HG02678 (cell line): ENCODE data around the gene AFF4.
"Not testable (repeated sequence)": the region's sequence is repeated elsewhere in the genome, so short reads cannot be mapped to it uniquely, and the experiment has no call there.

Experiments
- ATAC-seq: cut with Tn5 transposase; IDR thresholded peaks from one replicate; pipeline ENCODE4 v1.9.1; 2021; ENCODE audit warnings: mild to moderate bottlenecking, moderate library complexity; ENCODE audit not compliant: unreplicated experiment

AFF4 gene

DNA sequence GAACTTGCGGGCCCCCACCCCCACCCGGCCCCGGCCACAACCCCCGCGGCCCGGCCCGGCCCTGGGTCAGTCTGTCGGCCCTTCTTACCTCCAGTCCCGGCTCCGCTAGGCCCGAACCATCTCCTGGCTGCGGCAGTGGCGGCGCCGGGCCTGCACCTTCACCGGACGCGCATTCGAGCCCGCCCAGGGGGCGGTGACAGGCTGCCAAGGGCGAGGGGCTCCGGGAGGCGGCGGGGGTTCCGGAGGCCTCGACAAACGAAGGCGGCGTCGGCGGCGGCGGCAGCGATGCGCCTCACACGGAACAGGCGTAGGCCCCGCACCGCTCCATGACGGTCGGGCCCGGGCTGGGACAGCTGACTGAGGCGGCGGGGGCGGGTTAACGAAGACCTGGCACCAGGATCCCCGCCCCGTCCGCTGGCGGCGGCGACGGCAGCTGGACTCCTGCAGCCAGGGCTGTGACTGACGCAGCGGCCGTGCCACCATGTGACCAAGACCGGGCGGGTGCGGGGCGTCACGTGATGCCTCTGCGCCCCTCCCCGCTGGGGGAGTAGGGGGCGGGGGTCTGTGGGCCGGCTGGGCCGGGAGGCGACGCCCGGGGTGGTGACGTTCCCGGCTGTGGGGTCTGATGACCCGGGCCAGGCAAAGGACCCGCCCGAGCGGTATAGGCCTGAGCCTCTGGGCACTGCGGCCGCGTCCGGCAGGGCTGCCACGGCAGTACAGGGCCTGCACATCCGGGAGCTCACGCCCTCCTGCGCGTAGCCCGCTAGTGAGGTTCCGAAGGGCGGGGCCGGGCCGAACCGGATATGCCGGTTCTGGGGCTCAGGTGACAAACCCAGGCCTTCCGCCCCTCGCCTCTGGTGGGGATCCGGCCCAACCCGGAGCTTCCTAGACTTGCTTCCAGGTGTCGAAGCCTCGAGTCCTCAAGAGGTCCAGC lies at the start of gene AFF4:
AFF4 (minus strand) TSS at position 464 of the 934 bp plus-strand sequence. CDS start 26,445 bp downstream, outside the sequence.
- peak; percentile 93 for ATAC-seq

DNA sequence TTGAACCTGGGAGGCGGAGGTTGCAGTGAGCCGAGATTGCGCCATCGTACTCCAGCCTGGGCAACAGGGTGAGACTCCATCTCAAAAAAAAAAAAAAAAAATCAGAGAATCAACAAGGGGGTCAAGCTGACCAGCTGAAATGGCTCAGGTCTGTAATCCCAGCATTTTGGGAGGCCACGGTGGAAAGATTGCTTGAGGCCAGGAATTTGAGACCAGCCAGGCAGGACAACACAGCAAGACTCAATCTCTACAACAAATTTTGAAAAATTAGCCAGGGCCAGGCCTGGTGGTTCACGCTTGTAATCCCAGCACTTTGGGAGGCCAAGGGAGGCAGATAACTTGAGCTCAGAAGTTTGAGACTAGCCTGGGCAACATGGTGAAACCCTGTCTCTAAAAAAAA lies 45.0 kb upstream of the AFF4 start:
- not testable (repeated sequence) for ATAC-seq

DNA sequence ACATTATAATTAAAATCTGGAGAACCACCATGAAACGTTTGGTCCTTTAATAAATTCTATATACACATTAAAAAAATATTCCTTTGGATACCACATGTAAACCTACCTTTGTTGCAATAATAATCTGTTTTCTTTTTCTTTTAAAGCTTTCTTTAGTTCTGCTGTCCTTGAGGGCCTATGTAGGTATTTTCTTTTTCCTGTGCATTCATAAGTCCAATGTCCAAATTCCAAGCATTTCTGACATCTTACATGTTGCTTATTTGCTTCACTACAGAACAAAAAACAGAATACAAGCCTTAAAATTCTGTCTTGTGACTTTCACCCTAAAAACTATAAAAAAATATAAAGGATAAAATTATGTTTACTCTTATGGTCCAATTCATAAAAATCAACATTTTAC lies 43.2 kb upstream of the AFF4 start:
- ATAC-seq = no peak

DNA sequence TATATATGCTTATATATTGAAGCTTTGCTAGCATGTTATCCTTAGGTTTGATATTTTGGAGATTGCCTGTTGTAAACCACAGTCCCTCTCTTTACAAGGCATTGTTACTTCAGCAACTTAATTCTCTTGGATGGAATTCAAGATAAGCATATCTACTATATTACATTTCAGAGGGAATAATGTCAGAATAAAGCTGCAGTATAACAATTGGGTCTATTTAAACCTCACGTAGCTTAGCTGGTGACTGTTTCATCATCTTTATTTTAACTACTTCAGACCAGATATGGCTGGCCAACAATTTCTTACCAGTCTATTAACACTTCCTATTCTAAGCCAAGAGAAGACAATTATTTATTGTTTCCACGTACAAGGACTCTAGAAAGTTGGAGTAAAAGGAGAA lies 35.8 kb upstream of the AFF4 start:
- ATAC-seq = no peak

GRCh38 chr5:132998556-132998955 lies 35.1 kb upstream of the AFF4 start:
- ATAC-seq = no peak

DNA sequence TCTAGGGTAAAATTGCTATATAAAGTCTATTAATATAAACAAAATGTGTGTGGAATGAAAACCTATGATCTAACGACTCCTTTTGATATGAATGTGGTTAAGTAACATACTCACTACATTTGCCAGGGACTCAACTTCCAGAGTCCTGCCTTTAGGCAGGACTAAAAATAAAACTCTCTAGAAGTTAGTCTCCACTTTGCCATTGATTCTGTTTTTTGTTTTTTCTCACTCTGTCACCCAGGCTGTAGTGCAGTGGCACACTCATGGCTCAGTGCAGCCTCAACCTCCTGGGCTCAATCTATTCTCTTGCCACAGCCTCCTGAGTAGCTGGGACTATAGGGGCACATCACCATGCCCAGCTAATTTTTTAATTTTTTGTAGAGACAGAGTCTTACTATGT lies 32.9 kb upstream of the AFF4 start:
- no peak for ATAC-seq

DNA sequence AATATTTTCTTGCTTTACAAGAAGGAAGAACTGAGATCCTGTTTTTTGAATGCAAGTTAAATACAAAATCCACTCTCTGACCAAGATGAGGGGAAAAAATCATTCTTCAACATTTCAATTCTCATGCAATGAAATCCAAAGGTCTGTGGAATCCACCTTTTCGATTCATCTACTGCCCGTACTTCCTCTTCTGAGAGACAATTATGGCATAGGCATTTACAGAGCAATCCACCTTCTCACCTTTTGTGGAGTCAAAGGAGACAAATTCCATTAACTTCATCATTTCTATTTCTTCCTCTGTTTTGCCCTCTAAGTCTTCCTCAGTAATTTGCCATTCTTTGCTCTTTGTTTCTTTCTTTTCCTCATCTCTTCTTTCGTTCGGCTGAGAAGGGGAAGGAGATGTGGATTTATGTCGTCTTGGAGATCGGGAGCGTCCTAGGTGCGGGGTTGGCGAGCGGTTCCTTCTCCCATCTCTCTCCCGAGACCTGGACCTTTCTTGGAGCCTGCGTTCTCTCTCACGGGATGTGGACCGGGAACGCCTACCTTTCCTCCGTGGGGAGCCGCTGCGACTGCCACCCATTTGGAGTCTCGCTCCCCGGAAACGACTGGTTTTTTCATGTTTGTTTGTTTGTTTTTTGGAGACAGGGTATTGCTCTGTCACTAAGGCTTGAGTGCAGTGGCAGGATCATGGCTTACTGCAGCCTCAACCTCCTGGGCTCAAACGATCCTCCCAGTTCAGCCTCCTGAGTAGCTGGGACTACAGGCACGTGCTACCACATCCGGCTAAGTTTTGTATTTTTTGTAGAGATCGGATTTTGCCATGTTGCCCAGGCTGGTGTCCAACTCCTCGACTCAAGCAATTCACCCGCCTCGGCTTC lies 24.3 kb upstream of the AFF4 start:
- no peak for ATAC-seq

DNA sequence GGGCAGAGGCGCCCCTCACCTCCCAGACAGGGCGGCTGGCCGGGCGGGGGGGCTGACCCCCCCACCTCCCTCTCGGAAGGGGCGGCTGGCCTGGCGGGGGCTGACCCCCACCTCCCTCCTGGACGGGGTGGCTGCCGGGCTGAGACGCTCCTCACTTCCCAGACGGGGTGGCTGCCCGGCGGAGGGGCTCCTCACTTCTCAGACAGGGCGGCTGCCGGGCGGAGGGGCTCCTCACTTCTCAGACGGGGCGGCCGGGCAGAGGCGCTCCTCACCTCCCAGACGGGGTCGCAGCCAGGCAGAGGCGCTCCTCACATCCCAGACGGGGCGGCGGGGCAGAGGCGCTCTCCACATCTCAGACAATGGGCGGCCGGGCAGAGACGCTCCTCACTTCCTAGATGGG lies 19.5 kb upstream of the AFF4 start:
- not testable (repeated sequence) for ATAC-seq

DNA sequence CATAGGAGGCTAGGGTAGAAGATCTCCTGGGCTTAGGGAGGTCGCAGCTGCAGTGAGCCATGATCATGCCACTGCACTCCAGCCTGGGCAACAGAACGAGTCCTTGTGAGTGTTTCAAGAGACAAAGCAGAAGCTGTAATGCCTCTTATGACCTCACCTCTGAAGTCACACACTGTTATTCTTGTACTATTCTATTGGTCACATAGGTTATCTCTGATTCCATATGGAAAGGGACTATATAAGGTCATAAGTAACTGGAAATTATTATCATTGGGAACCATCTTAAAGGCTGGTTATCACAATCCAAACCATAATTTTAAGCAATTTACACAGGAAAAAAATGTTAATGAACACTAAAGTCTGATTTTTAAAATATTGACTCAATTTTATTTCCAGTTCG lies 17.9 kb upstream of the AFF4 start:
- no peak for ATAC-seq

DNA sequence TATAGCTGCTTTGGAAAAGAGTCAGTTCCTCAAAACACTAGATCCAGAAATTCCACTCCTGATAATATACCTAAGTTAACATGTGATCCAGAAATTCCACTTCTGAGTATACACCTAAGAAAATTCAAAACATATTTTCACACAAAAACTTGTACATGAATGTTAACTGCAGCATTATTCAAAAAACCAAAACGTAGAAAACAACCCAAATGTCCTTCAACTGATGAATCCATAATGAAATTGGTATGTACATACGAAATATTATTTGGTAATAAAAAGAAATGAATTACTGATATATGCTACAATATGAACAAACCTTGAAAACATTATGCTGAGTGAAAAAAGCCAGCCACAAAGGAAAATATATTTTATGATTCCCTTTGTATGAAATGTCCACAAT lies 16.5 kb upstream of the AFF4 start:
- ATAC-seq = no peak

GRCh38 chr5:132979367-132979940 lies 16.0 kb upstream of the AFF4 start:
- no peak for ATAC-seq

- ATAC-seq = no peak
These were observed 13.4 kb upstream of the AFF4 start for GRCh38 chr5:132976852-132977251.

- not testable (repeated sequence) for ATAC-seq
These were observed 9.0 kb upstream of the AFF4 start for GRCh38 chr5:132972436-132972828.

DNA sequence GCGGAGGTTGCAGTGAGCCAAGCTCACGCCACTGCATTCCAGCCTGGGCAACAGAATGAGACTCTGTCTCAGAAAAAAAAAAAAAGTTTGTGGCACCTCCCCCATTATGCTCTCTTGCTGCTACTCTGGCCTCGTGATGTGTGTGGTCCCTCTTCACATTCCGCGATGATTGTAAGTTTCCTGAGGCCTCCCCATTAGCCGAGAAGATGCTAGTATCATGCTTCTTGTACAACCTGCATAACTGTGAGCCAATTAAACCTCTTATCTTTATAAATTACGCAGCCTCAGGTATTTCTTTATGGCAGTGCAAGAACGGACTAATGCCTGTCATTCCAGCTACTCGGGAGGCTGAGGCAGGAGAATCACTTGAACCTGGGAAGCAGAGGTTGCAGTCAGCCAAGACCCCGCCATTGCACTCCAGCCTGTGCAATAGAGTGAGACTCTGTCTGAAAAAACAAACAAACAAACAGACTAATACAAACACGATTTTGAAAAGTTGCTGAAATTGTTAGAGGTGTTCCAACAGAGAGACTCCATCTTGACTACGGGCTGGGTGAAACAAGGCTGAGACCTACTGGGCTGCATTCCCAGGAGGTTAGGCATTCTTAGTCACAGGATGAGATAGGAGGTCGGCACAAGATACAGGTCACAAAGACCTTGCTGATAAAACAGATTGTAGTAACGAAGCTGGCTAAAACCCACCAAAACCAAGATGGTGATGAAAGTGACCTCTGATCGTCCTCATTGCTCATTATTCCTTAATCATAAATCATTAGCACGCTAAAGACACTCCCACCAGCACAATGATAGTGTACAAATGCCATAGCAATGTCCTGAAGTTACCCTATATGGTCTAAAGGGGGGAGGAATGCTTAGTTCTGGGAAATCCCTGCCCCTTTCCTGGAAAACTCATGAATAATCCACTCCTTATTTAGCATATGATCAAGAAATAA lies 8.3 kb upstream of the AFF4 start:
- ATAC-seq = no peak

GRCh38 chr5:132965120-132965519 lies 1.7 kb upstream of the AFF4 start:
- no peak for ATAC-seq

DNA sequence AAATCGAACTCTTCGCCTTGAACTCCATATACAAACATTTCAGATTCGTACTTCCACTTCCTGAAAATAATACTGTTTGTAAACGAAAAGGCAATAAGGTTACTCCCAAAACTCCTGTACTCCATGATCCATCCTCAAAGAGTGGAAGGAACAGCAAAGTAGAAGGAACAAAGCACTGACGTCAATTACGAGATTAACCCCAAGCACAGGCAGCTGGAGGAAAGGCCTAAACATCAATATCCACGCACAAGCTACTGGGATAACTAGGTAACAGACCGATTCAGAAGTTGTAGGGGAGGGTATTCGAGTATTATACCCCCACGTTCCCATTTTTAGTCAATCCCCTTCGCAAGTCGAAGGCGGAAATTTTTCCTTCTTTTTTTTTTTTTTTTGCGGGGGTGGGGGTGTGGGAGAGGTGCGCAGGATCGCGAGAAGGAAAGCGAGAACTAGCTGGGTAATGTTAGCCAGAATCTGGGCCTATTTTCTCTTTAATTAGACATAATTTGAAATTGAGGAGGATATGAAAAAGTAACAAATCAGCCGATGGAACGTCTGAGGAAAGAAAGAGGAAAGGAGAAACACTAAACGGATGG lies 909 bp downstream of the AFF4 start:
- no peak for ATAC-seq

GRCh38 chr5:132961887-132962286 lies 1.5 kb downstream of the AFF4 start:
- ATAC-seq = no peak

DNA sequence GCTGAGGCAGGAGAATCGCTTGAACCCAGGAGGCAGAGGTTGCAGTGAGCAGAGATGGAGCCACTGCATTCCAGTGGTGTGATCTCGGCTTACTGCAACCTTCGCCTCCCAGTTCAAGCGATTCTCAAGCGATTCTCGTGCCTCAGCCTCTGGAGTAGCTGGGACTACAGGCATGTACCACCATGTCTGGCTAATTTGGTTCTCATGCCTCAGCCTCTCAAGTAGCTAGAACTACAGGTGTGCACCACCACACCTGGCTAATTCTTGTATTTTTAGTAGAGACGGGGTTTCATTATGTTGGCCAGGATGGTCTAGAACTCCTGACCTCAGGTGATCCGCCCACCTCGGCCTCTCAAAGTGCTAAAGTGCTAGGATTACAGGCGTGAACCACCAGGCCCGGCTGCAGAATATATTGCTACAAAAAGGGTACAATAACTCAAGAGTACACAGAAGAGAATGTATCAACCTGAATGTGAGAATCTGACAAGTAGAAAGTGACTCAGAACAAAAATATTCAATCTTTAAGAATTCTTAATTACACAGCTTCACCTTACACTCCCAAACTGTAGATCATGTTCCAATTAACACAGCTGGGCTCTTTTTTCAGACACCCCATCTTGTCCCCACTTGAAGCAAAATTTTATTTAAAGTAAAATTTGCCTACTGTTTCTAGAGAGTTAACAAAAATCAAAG lies 2.2 kb downstream of the AFF4 start:
- not testable (repeated sequence) for ATAC-seq

- ATAC-seq = not testable (repeated sequence)
These were observed 7.2 kb downstream of the AFF4 start for GRCh38 chr5:132956166-132956799.
